Neural progenitor cell (in vitro differentiated cells): ENCODE results near the gene ETFRF1.

Experiments
- CTCF ChIP-seq: fragments of 200-600 bp; sonication (generic); IDR thresholded peaks from 2 replicates; pipeline ENCODE4 v1.5.1; 2017; ENCODE audit warnings: antibody characterized with exemption, mild to moderate bottlenecking
- EZH2 ChIP-seq: fragments of 200-600 bp; sonication (generic); IDR thresholded peaks from 2 replicates; pipeline ENCODE4 v1.6.1; 2017; ENCODE audit warnings: antibody characterized with exemption, mild to moderate bottlenecking, moderate library complexity
- EZH2phosphoT487 ChIP-seq: fragments of 200-600 bp; sonication (generic); IDR thresholded peaks from 2 replicates; pipeline ENCODE4 v1.6.1; 2017; ENCODE audit warnings: antibody characterized with exemption

- TF ChIP-seq CTCF (no peak), EZH2 (no peak), EZH2phosphoT487 (no peak)
These were observed 8.8 kb upstream of the ETFRF1 start for GRCh38 chr12:25186038-25186787.
